Keratinocyte (primary cell): ENCODE measurements around the gene POLE. TPM values are rescaled to one million over a fixed set of nuclear protein-coding genes. Genes with fewer than 3 reads are reported as not detected.

Source experiments
- DNase-seq: peaks from one replicate; pipeline ENCODE4 v3.0.0-alpha.2; 2011; ENCODE audit warnings: low read depth, missing footprints, low spot score
- FAIRE-seq: peaks from 2 replicates; lab custom pipeline; 2011; peaks lifted over from hg19 to GRCh38; lab: Jason Lieb, UNC
- H2AFZ ChIP-seq: 2 replicates; pipeline ENCODE4 v1.6.0; 2012; ENCODE audit warnings: low read length, control low read depth, inconsistent platforms; ENCODE audit not compliant: control insufficient read depth
- H3K27ac ChIP-seq: 2 replicates; pipeline ENCODE4 v1.5.1; 2011; ENCODE audit warnings: low read length; ENCODE audit not compliant: control insufficient read depth, insufficient read depth
- H3K27me3 ChIP-seq: 3 replicates; pipeline ENCODE4 v1.6.0; 2011; ENCODE audit warnings: low read length; ENCODE audit not compliant: control insufficient read depth, insufficient read depth; ENCODE audit errors: extremely low read depth
- H3K36me3 ChIP-seq, 2 experiments: 2 replicates in 1 of 2; 3 replicates in 1 of 2; pipeline ENCODE4 v1.5.1; 2011; ENCODE audit warnings: low read length in 2 of 2, mild to moderate bottlenecking in 1 of 2; ENCODE audit not compliant: control insufficient read depth in 2 of 2, insufficient read depth in 2 of 2; ENCODE audit errors: extremely low read depth in 1 of 2
- H3K4me1 ChIP-seq: 3 replicates; pipeline ENCODE4 v1.5.1; 2011; ENCODE audit warnings: low read length; ENCODE audit not compliant: control insufficient read depth, insufficient read depth; ENCODE audit errors: extremely low read depth
- H3K4me2 ChIP-seq: 3 replicates; pipeline ENCODE4 v1.6.0; 2011; ENCODE audit warnings: low read depth, low read length; ENCODE audit not compliant: control insufficient read depth, insufficient read depth; ENCODE audit errors: extremely low read depth
- H3K4me3 ChIP-seq, 3 experiments: fragments of 200-600 bp in 1 of 3; sonication (generic) in 1 of 3; 2 replicates in 2 of 3; 3 replicates in 1 of 3; pipeline ENCODE4 v1.5.1; 2011 to 2016; ENCODE audit warnings: low read length in 3 of 3, mild to moderate bottlenecking in 3 of 3, control low read depth in 2 of 3, inconsistent platforms in 1 of 3, low read depth in 1 of 3, mixed read lengths in 1 of 3, mixed run types in 1 of 3, moderate library complexity in 1 of 3; ENCODE audit not compliant: control insufficient read depth in 2 of 3, insufficient read depth in 2 of 3; ENCODE audit errors: extremely low read depth in 1 of 3
- H3K79me2 ChIP-seq: 2 replicates; pipeline ENCODE4 v1.6.0; 2012; ENCODE audit warnings: low read length; ENCODE audit not compliant: control insufficient read depth, insufficient read depth
- H3K9ac ChIP-seq: 3 replicates; pipeline ENCODE4 v1.6.0; 2011; ENCODE audit warnings: low read length; ENCODE audit not compliant: control insufficient read depth, insufficient read depth; ENCODE audit errors: extremely low read depth
- H3K9me1 ChIP-seq: 3 replicates; pipeline ENCODE4 v1.6.0; 2011; ENCODE audit warnings: low read length; ENCODE audit not compliant: control insufficient read depth, insufficient read depth; ENCODE audit errors: extremely low read depth
- H3K9me3 ChIP-seq: 2 replicates; pipeline ENCODE4 v1.5.1; 2012; ENCODE audit warnings: low read depth, low read length; ENCODE audit not compliant: control insufficient read depth
- H4K20me1 ChIP-seq: 3 replicates; pipeline ENCODE4 v1.6.0; 2011; ENCODE audit warnings: low read length; ENCODE audit not compliant: control insufficient read depth, insufficient read depth; ENCODE audit errors: extremely low read depth
- CTCF ChIP-seq, 3 experiments: IDR thresholded peaks in 1 of 3; conservative IDR thresholded peaks in 1 of 3; optimal IDR thresholded peaks in 1 of 3; 2 replicates in 2 of 3; 3 replicates in 1 of 3; pipeline versions ENCODE3 to v1.5.1; 2011; ENCODE audit warnings: low read length in 3 of 3, mild to moderate bottlenecking in 3 of 3, moderate library complexity in 2 of 3, control low read depth in 1 of 3, inconsistent platforms in 1 of 3; ENCODE audit not compliant: insufficient read depth in 2 of 3; ENCODE audit errors: extremely low read depth in 1 of 3
- EZH2 ChIP-seq: IDR thresholded peaks from one replicate; pipeline ENCODE4 v1.6.1; 2012; ENCODE audit warnings: inconsistent platforms, mild to moderate bottlenecking, low read length, moderate library complexity
- dilution Hi-C: fragments of 300-500 bp; cut with MboI; formaldehyde crosslinking; loops from one replicate; pipeline ENCODE4 v1.7.0; 2020; ENCODE audit warnings: low sequenced_read_pairs; ENCODE audit not compliant: extremely low pct_ligation_motif_present
- polyA plus RNA-seq, 5 experiments: library from polyadenylated mRNA; depleted of rRNA in 3 of 5; stranded (reverse) in 3 of 5; stranded (forward) in 1 of 5; unstranded in 1 of 5; fragments of >200 nt; gene quantifications; 1 replicate in 1 of 5; 2 replicates in 3 of 5; 3 replicates in 1 of 5; pipeline versions ENCODE4 v1.2.1 to v1.2.3, GENCODE V29; 2011 to 2012; ENCODE audit warnings: missing spikeins in 2 of 5, low read depth in 1 of 5, low replicate concordance in 1 of 5

POLE gene
- polyA plus RNA-seq, 1 donor (not counting 4 experiments of a cell fraction or from before 2014, with no cell fraction given), result 14.8 TPM

DNA sequence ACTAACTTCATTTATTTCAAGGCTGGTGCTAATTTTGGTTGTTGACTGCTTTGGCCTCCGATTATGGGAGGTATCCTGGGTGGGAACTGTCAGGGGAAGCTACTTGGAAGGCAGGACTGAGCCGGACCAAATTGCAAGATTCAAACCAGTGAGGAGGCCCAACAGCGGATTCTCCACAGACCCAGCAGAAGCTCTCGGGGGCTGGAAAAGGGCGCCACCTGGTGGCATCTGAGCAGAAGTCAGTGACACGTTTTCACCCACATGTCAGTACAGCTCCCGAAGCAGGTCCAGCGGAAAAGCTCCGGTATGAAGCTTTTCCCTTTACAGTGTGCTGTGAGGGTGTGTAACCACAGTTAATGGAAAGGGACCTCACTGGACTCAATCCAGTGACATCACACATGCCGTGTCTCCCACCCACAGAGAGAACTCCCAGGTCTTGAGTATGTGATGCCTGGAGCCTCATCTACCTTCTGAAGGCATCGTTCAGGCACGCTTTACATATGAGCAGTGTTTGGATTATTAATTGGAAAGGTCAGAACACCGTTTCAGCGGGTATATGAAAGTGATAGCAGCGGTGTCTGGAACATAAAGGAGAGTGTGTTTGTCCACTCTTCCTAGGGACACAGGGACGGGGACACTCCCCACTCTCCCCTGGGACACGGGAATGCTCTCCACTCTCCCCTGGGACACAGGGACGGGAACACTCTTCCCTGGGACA is 72.1 kb downstream of the POLE start:
- H3K9ac ChIP-seq, result no peak overlapping the region
- no peak for TF ChIP-seq EZH2
- TF ChIP-seq CTCF (optimal IDR thresholded peaks at IDR 0.05 in 1 of 3, IDR thresholded peaks at IDR 0.05 in 1 of 3, conservative IDR thresholded peaks at IDR 0.05 in 1 of 3; ENCODE audit: extremely low read depth in 1 of 3, insufficient read depth in 2 of 3, low read length in 3 of 3), result peak; percentile 88 to 95 (median 90)
- H3K9me1 ChIP-seq, result no peaks in the 10 kb centered on the region
- no peak overlapping the region for H2AFZ ChIP-seq
- H3K4me2 ChIP-seq, result no peak overlapping the region
- FAIRE-seq (peak; percentile 99), DNase-seq (peak; percentile 63)
- H3K79me2 ChIP-seq, result no peaks in the 10 kb centered on the region
- no peaks in the 10 kb centered on the region for H3K36me3 ChIP-seq
- no peak overlapping the region for H3K27ac ChIP-seq
- dilution Hi-C loops, result no loop called here
- H3K27me3 ChIP-seq, result peaks cover 64% of the 10 kb centered on the region
- no peaks in the 10 kb centered on the region for H4K20me1 ChIP-seq
- peaks cover 8% of the 10 kb centered on the region for H3K9me3 ChIP-seq
- no peak overlapping the region for H3K4me3 ChIP-seq
- no peaks in the 10 kb centered on the region for H3K4me1 ChIP-seq

DNA sequence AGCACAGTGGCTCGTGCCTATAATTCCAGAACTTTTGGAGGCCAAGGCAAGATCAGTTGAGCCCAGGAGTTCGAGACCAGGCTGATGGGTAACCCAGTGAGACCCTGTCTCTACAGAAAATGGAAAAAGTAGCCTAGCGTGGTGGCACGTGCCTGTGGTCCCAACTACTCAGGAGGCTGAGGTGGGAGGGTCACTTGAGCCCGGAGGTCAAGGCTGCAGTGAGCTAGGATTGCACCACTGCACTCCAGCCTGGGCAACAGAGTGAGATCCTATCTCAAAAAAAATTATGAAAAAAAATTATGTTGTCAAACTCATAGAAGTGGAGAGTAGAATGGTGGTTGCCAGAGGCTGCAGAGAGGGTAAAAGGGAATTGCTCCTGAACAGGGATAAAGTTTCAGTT is 73.1 kb downstream of the POLE start:
- Histone ChIP-seq H3K4me3 (no peak overlapping the region), H3K9ac (no peak overlapping the region), H3K79me2 (no peaks in the 10 kb centered on the region), H3K9me1 (no peaks in the 10 kb centered on the region), H3K9me3 (peaks cover 8% of the 10 kb centered on the region), H3K36me3 (no peaks in the 10 kb centered on the region), H3K4me1 (no peaks in the 10 kb centered on the region), H4K20me1 (no peaks in the 10 kb centered on the region), H3K27ac (no peak overlapping the region), H3K27me3 (peaks cover 66% of the 10 kb centered on the region), H2AFZ (no peak overlapping the region), H3K4me2 (no peak overlapping the region)
- FAIRE-seq (no peak), DNase-seq (no peak)
- TF ChIP-seq EZH2, result no peak
- no peak for TF ChIP-seq CTCF (optimal IDR thresholded peaks at IDR 0.05 in 1 of 3, IDR thresholded peaks at IDR 0.05 in 1 of 3, conservative IDR thresholded peaks at IDR 0.05 in 1 of 3; ENCODE audit: extremely low read depth in 1 of 3, insufficient read depth in 2 of 3, low read length in 3 of 3)
- dilution Hi-C loops, result no loop called here
